Immature natural killer cell (primary cell): ENCODE data around the gene ZBED6. TPM values are rescaled to one million over a fixed set of nuclear protein-coding genes. Genes with fewer than 3 reads are reported as not detected.
"Not testable (repeated sequence)": the region's sequence is repeated elsewhere in the genome, so short reads cannot be mapped to it uniquely, and the experiment has no call there.

Experiments used
- DNase-seq, 3 donors: peaks; one replicate each; pipeline ENCODE4 v3.0.0; 2022; ENCODE audit warnings: mixed read lengths in 1 of 3
- H3K27ac Mint-ChIP-seq, 6 donors: one replicate each; pipeline ENCODE4 v1.8.0; 2020; ENCODE audit warnings: mixed read lengths in 6 of 6, mild to moderate bottlenecking in 5 of 6, inconsistent platforms in 4 of 6, moderate library complexity in 3 of 6
- H3K27me3 Mint-ChIP-seq, 3 donors: one replicate each; pipeline ENCODE4 v1.8.0; 2020 to 2021; ENCODE audit warnings: low read depth in 3 of 3, mild to moderate bottlenecking in 3 of 3, mixed read lengths in 3 of 3, moderate library complexity in 3 of 3, inconsistent platforms in 1 of 3
- H3K36me3 Mint-ChIP-seq, 3 donors: one replicate each; pipeline ENCODE4 v1.8.0; 2020; ENCODE audit warnings: mixed read lengths in 3 of 3, inconsistent platforms in 2 of 3, mild to moderate bottlenecking in 2 of 3
- H3K4me1 Mint-ChIP-seq, 2 donors: one replicate each; pipeline ENCODE4 v1.8.0; 2020; ENCODE audit warnings: inconsistent platforms in 2 of 2, mild to moderate bottlenecking in 2 of 2, mixed read lengths in 2 of 2, moderate library complexity in 1 of 2
- H3K4me3 Mint-ChIP-seq, 5 donors: one replicate each; pipeline ENCODE4 v1.8.0; 2020; ENCODE audit warnings: mild to moderate bottlenecking in 5 of 5, mixed read lengths in 5 of 5, inconsistent platforms in 3 of 5, moderate library complexity in 3 of 5
- H3K9me3 Mint-ChIP-seq, 6 donors: one replicate each; pipeline ENCODE4 v1.8.0; 2020; ENCODE audit warnings: mild to moderate bottlenecking in 6 of 6, mixed read lengths in 6 of 6, inconsistent platforms in 4 of 6, moderate library complexity in 3 of 6
- polyA plus RNA-seq, 3 donors: library from polyadenylated mRNA; unstranded; fragments of 300-500 nt; fragmentation: Illumina TruSeq; gene quantifications; one replicate each; pipeline ENCODE4 v1.2.3, GENCODE V29; 2021

Gene ZBED6
- polyA plus RNA-seq, 3 donors from 2014 or later: 0.19 to 1.4 (median 0.43) TPM

DNA sequence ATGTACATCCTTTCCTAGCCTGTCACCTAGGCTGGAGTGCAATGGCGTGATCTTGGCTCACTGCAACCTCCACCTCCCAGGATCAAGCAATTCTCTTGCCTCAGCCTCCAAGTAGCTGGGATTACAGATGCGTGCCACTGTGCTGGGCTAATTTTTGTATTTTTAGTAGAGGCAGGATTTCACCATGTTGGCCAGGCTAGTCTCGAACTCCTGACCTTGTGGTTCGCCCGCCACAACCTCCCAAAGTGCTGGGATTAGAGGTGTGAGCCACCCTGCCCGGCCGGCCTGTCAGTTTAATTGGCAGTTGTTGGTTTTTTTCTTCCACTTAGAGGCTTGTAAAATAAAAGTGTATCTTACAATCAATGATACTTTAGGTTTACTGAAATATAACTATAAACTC is 1.9 kb upstream of the ZBED6 start:
- H3K4me1 Mint-ChIP-seq: peaks cover 36 to 38% of the 10 kb centered on the region in 2 donors
- H3K36me3 Mint-ChIP-seq, DNase-seq, H3K27ac Mint-ChIP-seq, H3K9me3 Mint-ChIP-seq, H3K4me3 Mint-ChIP-seq: not testable (repeated sequence)
- H3K27me3 Mint-ChIP-seq: peaks cover 5 to 11% (median 8%) of the 10 kb centered on the region in 3 donors

DNA sequence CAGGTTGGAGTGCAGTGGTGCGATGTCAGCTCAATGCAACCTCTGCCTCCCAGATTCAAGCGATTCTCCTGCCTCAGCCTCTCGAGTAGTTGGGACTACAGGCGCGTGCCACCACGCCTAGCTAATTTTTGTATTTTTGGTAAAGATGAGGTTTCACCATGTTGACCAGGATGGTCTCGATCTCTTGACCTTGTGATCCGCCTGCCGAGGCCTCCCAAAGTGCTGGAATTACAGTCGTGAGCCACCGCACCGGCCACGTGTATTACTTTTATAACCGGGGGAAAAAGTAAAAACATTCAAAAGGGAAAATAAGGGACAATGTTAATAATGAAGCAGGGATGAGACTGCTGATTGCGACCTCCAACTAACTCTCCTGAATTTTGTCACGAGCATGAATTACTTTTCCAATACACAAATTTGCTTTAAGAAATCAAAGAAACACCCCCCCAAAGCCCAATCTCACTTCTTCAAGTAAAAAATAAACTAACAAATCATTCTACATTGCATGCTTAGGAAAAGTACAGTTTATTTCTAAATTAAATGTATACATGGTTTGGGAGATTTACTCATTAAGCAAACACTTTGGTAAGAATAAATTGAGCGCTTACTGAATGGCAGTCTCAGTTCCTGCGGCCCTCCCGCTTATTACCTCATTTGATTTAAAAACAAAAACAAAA is 521 bp upstream of the ZBED6 start:
- H3K36me3 Mint-ChIP-seq: peaks cover 4 to 5% (median 5%) of the 10 kb centered on the region in 3 donors
- H3K9me3 Mint-ChIP-seq: no peaks in the 10 kb centered on the region
- H3K4me3 Mint-ChIP-seq: peak overlapping the region; percentile 93 to 98 (median 96)
- no peak for DNase-seq
- H3K27me3 Mint-ChIP-seq: peaks cover 5 to 11% (median 8%) of the 10 kb centered on the region in 3 donors
- peaks cover 45 to 51% of the 10 kb centered on the region in 2 donors for H3K4me1 Mint-ChIP-seq
- peak overlapping the region; percentile 91 to 98 (median 93) for H3K27ac Mint-ChIP-seq

DNA sequence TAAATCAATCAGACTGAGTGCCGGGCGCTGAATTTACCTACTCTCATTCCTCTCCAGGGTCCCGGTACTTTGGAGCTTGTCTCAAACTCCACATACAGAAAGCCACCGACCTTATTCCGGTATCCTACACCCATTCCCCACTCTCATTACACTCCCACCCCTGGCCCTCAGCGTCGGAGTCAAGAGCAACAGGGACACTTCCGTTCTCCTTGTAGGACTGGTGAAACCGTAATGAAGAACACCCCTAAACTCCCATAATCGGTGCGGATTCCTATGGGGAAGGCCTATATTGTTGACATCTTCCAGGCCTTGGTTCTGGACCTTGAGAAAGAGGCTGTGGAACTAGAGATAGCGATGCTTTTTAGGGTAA is 798 bp downstream of the ZBED6 start:
- Mint-ChIP-seq H3K27me3 (peaks cover 5 to 11% (median 8%) of the 10 kb centered on the region in 3 donors), H3K4me3 (peak overlapping the region; percentile 94 to 98 (median 96)), H3K9me3 (no peaks in the 10 kb centered on the region), H3K36me3 (peaks cover 4 to 5% (median 5%) of the 10 kb centered on the region in 3 donors), H3K4me1 (peaks cover 55 to 64% of the 10 kb centered on the region in 2 donors), H3K27ac (peak overlapping the region; percentile 91 to 99 (median 94))
- DNase-seq: peak; percentile 21 to 35 (median 26)

DNA sequence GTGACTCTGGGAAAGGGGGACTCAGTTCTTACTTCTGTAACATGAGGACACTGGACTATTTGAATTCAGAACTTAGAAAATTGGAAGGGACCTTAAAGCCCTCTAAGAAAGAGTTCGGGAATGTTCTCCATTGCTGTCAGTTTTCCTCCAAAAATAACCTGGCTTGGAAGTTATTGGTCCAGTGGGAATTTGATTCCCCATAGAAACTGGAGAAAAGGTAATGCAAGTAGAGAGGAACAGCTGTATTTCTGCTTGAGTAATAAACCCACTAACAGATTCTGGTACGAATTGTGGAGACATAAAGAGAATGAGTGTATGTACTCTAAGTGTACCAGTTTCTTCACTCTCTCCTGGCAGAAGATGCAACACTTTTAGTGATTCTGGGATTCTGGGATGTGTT is 1.8 kb downstream of the ZBED6 start:
- H3K36me3 Mint-ChIP-seq: peaks cover 4 to 5% (median 5%) of the 10 kb centered on the region in 3 donors
- H3K9me3 Mint-ChIP-seq: no peaks in the 10 kb centered on the region
- peak overlapping the region; percentile 14 to 91 (median 73) for H3K27ac Mint-ChIP-seq
- H3K27me3 Mint-ChIP-seq: peaks cover 5 to 11% (median 8%) of the 10 kb centered on the region in 3 donors
- no peak for DNase-seq
- peak overlapping the region; percentile 94 to 98 (median 96) for H3K4me3 Mint-ChIP-seq
- peaks cover 58 to 74% of the 10 kb centered on the region in 2 donors for H3K4me1 Mint-ChIP-seq

DNA sequence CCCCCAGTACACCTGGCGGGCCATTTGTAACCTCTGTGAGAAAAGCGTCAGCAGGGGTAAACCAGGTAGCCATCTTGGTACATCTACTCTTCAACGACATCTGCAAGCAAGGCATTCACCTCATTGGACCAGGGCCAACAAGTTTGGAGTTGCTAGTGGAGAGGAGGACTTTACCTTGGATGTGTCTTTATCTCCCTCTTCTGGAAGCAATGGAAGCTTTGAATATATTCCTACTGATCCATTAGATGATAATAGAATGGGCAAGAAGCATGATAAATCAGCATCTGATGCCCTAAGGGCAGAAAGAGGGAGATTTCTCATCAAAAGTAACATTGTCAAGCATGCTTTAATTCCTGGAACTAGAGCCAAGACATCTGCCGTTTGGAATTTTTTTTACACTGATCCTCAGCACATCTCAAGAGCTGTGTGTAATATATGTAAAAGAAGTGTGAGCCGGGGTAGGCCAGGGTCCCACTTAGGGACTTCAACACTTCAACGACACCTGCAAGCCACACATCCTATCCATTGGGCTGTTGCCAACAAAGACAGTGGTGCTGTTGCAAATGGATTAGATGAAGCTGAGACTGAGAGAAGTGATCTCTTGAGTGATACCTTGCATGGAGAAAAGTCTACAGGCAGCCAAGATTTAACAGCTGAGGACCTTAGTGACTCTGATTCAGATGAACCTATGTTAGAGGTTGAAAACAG is 2.7 kb downstream of the ZBED6 start:
- DNase-seq: no peak
- Mint-ChIP-seq H3K36me3 (peaks cover 4 to 5% (median 5%) of the 10 kb centered on the region in 3 donors), H3K4me3 (peak overlapping the region; percentile 1 to 51 (median 11)), H3K27me3 (peaks cover 5 to 11% (median 8%) of the 10 kb centered on the region in 3 donors), H3K9me3 (no peaks in the 10 kb centered on the region), H3K27ac (peak overlapping the region in 4 of 6 donors; percentile 17 to 62 (median 31)), H3K4me1 (peaks cover 63 to 83% of the 10 kb centered on the region in 2 donors)

DNA sequence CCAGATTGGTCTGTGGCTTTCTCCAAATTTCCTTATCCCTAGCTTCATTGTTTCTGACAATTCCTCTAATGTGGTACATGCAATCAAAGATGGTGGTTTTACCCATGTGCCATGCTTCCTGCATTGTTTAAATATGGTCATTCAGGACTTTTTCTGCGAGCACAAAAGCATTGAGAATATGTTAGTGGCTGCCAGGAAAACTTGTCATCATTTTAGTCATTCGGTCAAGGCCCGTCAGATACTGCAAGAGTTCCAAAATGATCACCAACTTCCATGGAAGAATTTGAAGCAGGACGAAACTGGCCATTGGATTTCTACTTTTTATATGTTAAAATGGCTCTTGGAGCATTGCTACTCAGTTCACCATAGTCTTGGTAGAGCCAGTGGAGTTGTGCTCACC is 3.7 kb downstream of the ZBED6 start:
- Mint-ChIP-seq H3K4me3 (no peak overlapping the region), H3K36me3 (peaks cover 5 to 10% (median 9%) of the 10 kb centered on the region in 3 donors), H3K9me3 (no peaks in the 10 kb centered on the region), H3K27ac (peak overlapping the region; percentile 7 to 46 (median 28)), H3K4me1 (peaks cover 68 to 94% of the 10 kb centered on the region in 2 donors), H3K27me3 (peaks cover 5 to 11% (median 8%) of the 10 kb centered on the region in 3 donors)
- DNase-seq: no peak

DNA sequence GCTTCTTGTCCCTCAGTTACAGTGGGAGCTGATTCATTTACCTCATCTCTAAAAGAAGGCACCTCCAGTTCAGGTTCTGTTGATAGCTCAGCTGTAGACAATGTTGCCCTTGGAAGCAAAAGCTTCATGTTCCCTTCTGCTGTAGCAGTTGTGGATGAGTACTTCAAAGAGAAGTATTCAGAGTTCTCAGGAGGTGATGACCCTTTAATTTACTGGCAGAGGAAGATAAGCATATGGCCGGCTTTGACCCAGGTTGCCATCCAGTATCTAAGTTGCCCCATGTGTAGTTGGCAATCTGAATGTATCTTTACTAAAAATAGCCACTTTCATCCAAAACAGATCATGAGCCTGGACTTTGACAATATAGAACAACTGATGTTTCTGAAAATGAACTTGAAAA is 4.5 kb downstream of the ZBED6 start:
- H3K4me1 Mint-ChIP-seq: peaks cover 70 to 96% of the 10 kb centered on the region in 2 donors
- peaks cover 5 to 11% (median 8%) of the 10 kb centered on the region in 3 donors for H3K27me3 Mint-ChIP-seq
- H3K4me3 Mint-ChIP-seq: no peak overlapping the region
- peak overlapping the region in 4 of 6 donors; percentile 3 to 46 (median 42) for H3K27ac Mint-ChIP-seq
- DNase-seq: no peak
- H3K9me3 Mint-ChIP-seq: no peaks in the 10 kb centered on the region
- peaks cover 9 to 14% (median 13%) of the 10 kb centered on the region in 3 donors for H3K36me3 Mint-ChIP-seq

DNA sequence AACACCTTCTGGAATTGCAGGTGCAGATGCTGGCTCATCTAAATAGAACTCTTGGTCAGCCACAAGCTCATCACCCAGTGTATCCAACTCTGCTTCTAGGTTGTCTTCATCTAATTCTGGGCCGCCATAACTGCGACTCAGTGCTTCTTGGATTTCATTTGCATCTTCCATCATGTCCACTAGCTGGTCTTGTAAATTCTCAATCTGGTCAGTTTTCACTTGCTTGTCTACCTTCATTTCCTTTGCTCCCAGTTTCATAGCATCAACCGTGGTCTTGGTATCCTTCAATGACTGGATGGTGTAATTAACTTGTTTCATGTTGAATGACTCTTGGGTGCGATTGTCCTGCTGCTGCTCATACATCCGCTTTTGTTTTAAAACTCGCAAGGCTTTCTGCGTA is 10.3 kb downstream of the ZBED6 start:
- H3K4me1 Mint-ChIP-seq: peaks cover 33 to 66% of the 10 kb centered on the region in 2 donors
- peaks cover 0 to 3% (median 0%) of the 10 kb centered on the region in 3 donors for H3K27me3 Mint-ChIP-seq
- H3K9me3 Mint-ChIP-seq: no peaks in the 10 kb centered on the region
- no peak overlapping the region for H3K4me3 Mint-ChIP-seq
- H3K36me3 Mint-ChIP-seq: peaks cover 8 to 22% (median 13%) of the 10 kb centered on the region in 3 donors
- DNase-seq: no peak
- peak overlapping the region in 3 of 6 donors; percentile 9 to 46 (median 17) for H3K27ac Mint-ChIP-seq

DNA sequence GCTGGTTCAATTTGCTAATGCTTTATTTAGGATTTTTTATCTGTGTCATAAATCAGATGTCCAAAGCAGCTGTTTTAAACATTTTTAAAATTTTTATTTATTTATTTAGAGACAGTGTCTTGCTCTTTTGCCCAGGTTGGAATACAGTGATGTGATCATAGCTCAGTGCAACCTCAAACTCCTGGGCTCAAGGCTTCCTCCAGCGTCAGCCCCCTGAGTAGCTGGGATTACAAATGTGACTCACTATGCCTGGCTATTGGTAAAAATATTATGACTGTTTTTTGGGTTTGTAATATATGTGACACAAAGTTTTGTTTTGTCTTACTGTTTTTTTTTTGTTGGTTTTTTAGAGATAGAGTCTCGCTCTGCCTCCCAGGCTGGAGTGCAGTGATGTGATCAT is 11.8 kb downstream of the ZBED6 start:
- H3K36me3 Mint-ChIP-seq: peaks cover 8 to 22% (median 13%) of the 10 kb centered on the region in 3 donors

DNA sequence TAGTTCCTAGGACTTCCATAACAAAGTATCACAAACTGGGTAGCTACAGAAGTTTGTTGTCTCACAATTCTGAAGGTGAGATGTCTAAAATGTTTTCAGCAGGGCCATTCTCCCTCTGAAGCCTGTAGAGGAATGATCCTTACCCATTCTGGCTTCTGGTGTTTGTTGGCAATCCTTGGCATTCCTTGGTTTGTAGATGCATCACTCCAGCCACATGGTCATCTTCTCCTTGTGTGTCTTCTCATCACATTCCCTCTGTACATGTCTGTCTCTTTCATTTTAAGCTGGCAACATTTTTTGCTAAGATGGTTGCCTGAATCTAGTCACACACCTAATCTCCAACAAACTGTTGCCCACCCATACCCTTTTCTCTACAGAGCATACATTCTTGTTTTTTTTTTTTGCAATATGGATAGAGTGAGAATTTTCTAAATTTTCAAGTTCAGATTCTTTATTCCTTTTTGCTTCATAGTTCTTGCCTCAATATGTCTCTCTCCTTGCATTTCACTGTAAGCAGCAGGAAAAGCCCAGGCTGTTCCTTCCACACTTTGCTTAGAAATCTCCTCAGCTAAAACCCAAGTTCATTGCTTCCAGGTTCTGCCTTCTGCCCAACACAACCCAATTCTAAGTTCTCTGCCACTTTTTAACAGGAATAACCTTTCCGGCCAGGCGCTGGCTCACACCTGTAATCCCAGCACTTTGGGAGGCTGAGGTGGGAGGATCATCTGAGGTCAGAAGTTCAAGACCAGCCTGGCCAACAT is 18.3 kb downstream of the ZBED6 start:
- H3K4me3 Mint-ChIP-seq: no peak overlapping the region
- H3K4me1 Mint-ChIP-seq: peaks cover 18 to 46% of the 10 kb centered on the region in 2 donors
- peaks cover 14 to 24% (median 14%) of the 10 kb centered on the region in 3 donors for H3K36me3 Mint-ChIP-seq
- peaks cover 0 to 2% (median 0%) of the 10 kb centered on the region in 3 donors for H3K27me3 Mint-ChIP-seq
- DNase-seq: no peak
- H3K27ac Mint-ChIP-seq: peak overlapping the region in 4 of 6 donors; percentile 33 to 63 (median 48)
- no peaks in the 10 kb centered on the region for H3K9me3 Mint-ChIP-seq

More for the DNA sequence above, 11.8 kb downstream of the ZBED6 start:
- H3K27me3 Mint-ChIP-seq: peaks cover 0 to 3% (median 0%) of the 10 kb centered on the region in 3 donors
- no peak for DNase-seq
- H3K9me3 Mint-ChIP-seq: no peaks in the 10 kb centered on the region
- no peak overlapping the region for H3K27ac Mint-ChIP-seq
- peaks cover 34 to 62% of the 10 kb centered on the region in 2 donors for H3K4me1 Mint-ChIP-seq
- H3K4me3 Mint-ChIP-seq: no peak overlapping the region

DNA sequence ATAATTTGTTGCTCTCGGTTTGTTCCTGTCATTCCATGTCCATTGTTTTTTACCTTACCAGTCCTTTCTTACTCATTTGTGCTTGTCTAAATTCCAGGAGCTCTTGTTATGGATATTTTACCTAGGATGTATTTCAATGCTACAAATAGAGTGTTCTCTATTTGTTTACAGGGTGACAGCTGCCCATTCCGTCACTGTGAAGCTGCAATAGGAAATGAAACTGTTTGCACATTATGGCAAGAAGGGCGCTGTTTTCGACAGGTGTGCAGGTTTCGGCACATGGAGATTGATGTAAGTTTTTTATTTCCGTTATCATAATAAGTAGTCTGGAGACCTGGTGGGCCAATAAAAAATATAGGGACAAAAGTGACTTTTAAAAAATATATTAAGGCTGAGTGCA is 23.0 kb downstream of the ZBED6 start:
- Mint-ChIP-seq H3K4me1 (peaks cover 2 to 48% of the 10 kb centered on the region in 2 donors), H3K9me3 (no peaks in the 10 kb centered on the region), H3K36me3 (peaks cover 34 to 50% (median 36%) of the 10 kb centered on the region in 3 donors), H3K27me3 (peaks cover 0 to 4% (median 0%) of the 10 kb centered on the region in 3 donors), H3K27ac (no peak overlapping the region), H3K4me3 (no peak overlapping the region)
- DNase-seq: no peak

DNA sequence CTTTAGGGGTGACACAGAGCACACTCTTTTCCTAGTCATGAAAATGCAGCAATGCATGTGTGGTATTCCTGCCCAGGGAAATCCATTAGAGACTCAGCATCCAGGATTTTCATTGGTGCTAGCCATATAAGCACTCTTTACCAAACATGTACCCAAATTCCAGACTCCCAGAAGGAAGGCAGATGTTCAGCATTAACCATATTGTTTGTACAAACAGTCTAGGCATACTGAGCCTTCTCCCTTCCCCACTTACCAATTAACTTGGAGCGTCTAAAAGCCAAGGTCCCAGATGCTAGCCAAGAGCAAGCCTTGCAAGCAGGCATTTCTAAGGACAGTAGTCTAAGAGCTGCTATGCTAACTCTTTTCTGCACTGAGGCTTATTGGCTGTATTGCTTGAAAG is 27.9 kb downstream of the ZBED6 start:
- peaks cover 0 to 1% (median 0%) of the 10 kb centered on the region in 3 donors for H3K27me3 Mint-ChIP-seq
- H3K27ac Mint-ChIP-seq: no peak overlapping the region
- H3K4me3 Mint-ChIP-seq: no peak overlapping the region
- peaks cover 24 to 40% (median 38%) of the 10 kb centered on the region in 3 donors for H3K36me3 Mint-ChIP-seq
- no peaks in the 10 kb centered on the region for H3K9me3 Mint-ChIP-seq
- H3K4me1 Mint-ChIP-seq: peaks cover 7 to 40% of the 10 kb centered on the region in 2 donors
- no peak for DNase-seq

DNA sequence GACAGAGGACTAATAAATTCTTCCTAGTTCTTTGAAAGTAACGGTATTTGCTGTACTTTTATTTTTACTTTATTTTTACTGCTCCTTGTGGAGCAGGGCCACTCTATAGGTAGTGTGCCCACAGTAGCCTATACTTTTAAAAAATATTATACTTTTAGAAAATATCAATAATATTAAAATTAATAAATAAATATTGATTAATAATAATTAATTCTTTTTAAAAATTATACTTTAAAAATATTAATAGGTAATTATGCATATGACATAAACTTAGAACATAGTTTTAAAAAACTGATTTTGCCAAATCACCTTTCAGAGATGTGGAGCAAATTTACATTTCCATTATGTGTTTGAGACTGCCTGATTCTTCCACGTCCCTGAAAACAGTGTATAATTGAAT is 30.8 kb downstream of the ZBED6 start:
- Mint-ChIP-seq H3K27ac (no peak overlapping the region), H3K36me3 (peaks cover 26 to 41% (median 36%) of the 10 kb centered on the region in 3 donors), H3K4me3 (no peak overlapping the region), H3K9me3 (no peaks in the 10 kb centered on the region), H3K27me3 (peaks cover 0 to 1% (median 0%) of the 10 kb centered on the region in 3 donors), H3K4me1 (peaks cover 7 to 34% of the 10 kb centered on the region in 2 donors)
- no peak for DNase-seq
